HCT116 (cell line): ENCODE measurements around the gene CUEDC1. TPM values are rescaled to one million over a fixed set of nuclear protein-coding genes. Genes with fewer than 3 reads are reported as not detected.

ENCODE experiments used
- ATAC-seq: fragments of 200-7000 bp; cut with Tn5 transposase; 2 replicates; pipeline ENCODE4 v1.9.1; 2020; ENCODE audit warnings: mild to moderate bottlenecking, moderate library complexity
- BruUV-seq: library from RNA; stranded (reverse); fragments of 400-500 nt; replicated peaks from 2 replicates; lab custom pipeline; 2021; lab: Mats Ljungman, UMichigan
- CTCF ChIA-PET: fragments of 300-600 bp; sonication (Branson Sonifier 250); formaldehyde crosslinking; loops from one replicate; lab custom pipeline; 2021; ENCODE audit warnings: antibody characterized with exemption; lab: Charles Lee
- POLR2A ChIA-PET: fragments of 300-600, 350-600 bp; sonication (Branson Sonifier 250); formaldehyde crosslinking; loops from one replicate; lab custom pipeline; 2021; ENCODE audit warnings: antibody characterized with exemption; lab: Charles Lee
- RAD21 ChIA-PET, 2 experiments: fragments of 300-600 bp; sonication (Branson Sonifier 250); formaldehyde crosslinking; loops; one replicate each; lab custom pipeline; 2023; ENCODE audit warnings: low total read pairs in 2 of 2; ENCODE audit not compliant: uncharacterized antibody in 2 of 2, unreplicated experiment in 2 of 2, low non-redundant PET in 1 of 2; lab: Charles Lee
- DNase-seq: peaks from one replicate; pipeline ENCODE4 v3.0.0-alpha.2; 2010; ENCODE audit warnings: low read depth, low spot score
- H2AFZ ChIP-seq: fragments of 200-600 bp; shearing (Covaris generic), sonication (generic); 2 replicates; pipeline ENCODE4 v1.6.1; 2017; ENCODE audit warnings: low read depth, mixed run types, mixed read lengths, antibody characterized with exemption, low read length; ENCODE audit not compliant: poor library complexity, severe bottlenecking
- H3K27ac ChIP-seq: 2 replicates; pipeline ENCODE4 v1.5.1; 2012; ENCODE audit warnings: low read depth, low read length
- H3K27me3 ChIP-seq: fragments of 200-600 bp; sonication (generic); 2 replicates; pipeline ENCODE4 v1.6.1; 2016; ENCODE audit warnings: mixed run types, low read length, mixed read lengths; ENCODE audit not compliant: insufficient read depth
- H3K36me3 ChIP-seq, 2 experiments: fragments of 200-500 bp in 1 of 2; fragments of 200-600 bp in 1 of 2; sonication (Bioruptor generic) in 1 of 2; sonication (generic) in 1 of 2; 2 replicates each; pipeline versions ENCODE4 v1.5.1 to v1.6.1; 2014 to 2016; ENCODE audit warnings: low read length in 2 of 2, inconsistent platforms in 1 of 2, mixed read lengths in 1 of 2, mixed run types in 1 of 2; ENCODE audit not compliant: insufficient read depth in 2 of 2, control insufficient read depth in 1 of 2
- H3K4me1 ChIP-seq, 2 experiments: fragments of 200-600 bp in 1 of 2; sonication (generic) in 1 of 2; 2 replicates each; pipeline versions ENCODE4 v1.5.1 to v1.6.1; 2012 to 2017; ENCODE audit warnings: low read length in 2 of 2, inconsistent platforms in 1 of 2, mild to moderate bottlenecking in 1 of 2, mixed read lengths in 1 of 2, mixed run types in 1 of 2, moderate library complexity in 1 of 2; ENCODE audit not compliant: insufficient read depth in 2 of 2, control insufficient read depth in 1 of 2
- H3K4me2 ChIP-seq: fragments of 200-600 bp; sonication (generic); 2 replicates; pipeline ENCODE4 v1.6.1; 2017; ENCODE audit warnings: mixed run types, low read length, mixed read lengths
- H3K4me3 ChIP-seq, 2 experiments: fragments of 200-600 bp in 1 of 2; sonication (generic) in 1 of 2; replicated peaks in 1 of 2; 2 replicates each; pipeline ENCODE4 v1.5.1; 2011 to 2016; ENCODE audit warnings: low read length in 2 of 2, control low read depth in 1 of 2, low read depth in 1 of 2, mild to moderate bottlenecking in 1 of 2, mixed read lengths in 1 of 2, mixed run types in 1 of 2
- H3K79me2 ChIP-seq: fragments of 200-600 bp; sonication (generic); 2 replicates; pipeline ENCODE4 v1.6.1; 2017; ENCODE audit warnings: mild to moderate bottlenecking, mixed run types, low read length, moderate library complexity, mixed read lengths; ENCODE audit not compliant: insufficient read depth
- H3K9ac ChIP-seq: fragments of 200-600 bp; sonication (generic); 2 replicates; pipeline ENCODE4 v1.6.1; 2016; ENCODE audit warnings: low read length, mixed read lengths
- H3K9me2 ChIP-seq: fragments of 200-600 bp; sonication (generic), shearing (Covaris generic); 2 replicates; pipeline ENCODE4 v1.6.1; 2017; ENCODE audit warnings: mixed run types, mild to moderate bottlenecking, moderate library complexity; ENCODE audit not compliant: insufficient read depth
- H3K9me3 ChIP-seq, 2 experiments: fragments of 200-500 bp in 1 of 2; fragments of 200-600 bp in 1 of 2; sonication (Bioruptor generic) in 1 of 2; sonication (generic) in 1 of 2; 2 replicates each; pipeline ENCODE4 v1.6.1; 2014 to 2017; ENCODE audit warnings: low read length in 2 of 2, mixed read lengths in 2 of 2, inconsistent platforms in 1 of 2, low read depth in 1 of 2, mild to moderate bottlenecking in 1 of 2, mixed run types in 1 of 2, moderate library complexity in 1 of 2; ENCODE audit not compliant: control insufficient read depth in 1 of 2, insufficient read depth in 1 of 2
- H4K20me1 ChIP-seq: fragments of 200-600 bp; sonication (generic), shearing (Covaris generic); 2 replicates; pipeline ENCODE4 v1.6.1; 2017; ENCODE audit warnings: mixed run types, mild to moderate bottlenecking, moderate library complexity; ENCODE audit not compliant: insufficient read depth
- EGR1 ChIP-seq: IDR thresholded peaks from 2 replicates; pipeline ENCODE4 v1.6.1; 2012; ENCODE audit warnings: low read depth
- JUND ChIP-seq: IDR thresholded peaks from 2 replicates; pipeline ENCODE4 v1.6.1; 2012
- POLR2A ChIP-seq: IDR thresholded peaks from 2 replicates; pipeline ENCODE4 v1.7.0; 2011; ENCODE audit warnings: borderline replicate concordance; ENCODE audit not compliant: insufficient read depth, insufficient read length; ENCODE audit errors: extremely low read depth
- POLR2AphosphoS5 ChIP-seq: IDR thresholded peaks from 2 replicates; pipeline ENCODE4 v1.6.1; 2011; ENCODE audit warnings: mild to moderate bottlenecking, low read depth, low read length, moderate library complexity
- SIN3A ChIP-seq: IDR thresholded peaks from 2 replicates; pipeline ENCODE4 v1.6.1; 2012; ENCODE audit warnings: low read depth
- TCF7L2 ChIP-seq: IDR thresholded peaks from 2 replicates; pipeline ENCODE4 v1.7.0; 2011; ENCODE audit warnings: borderline replicate concordance, inconsistent platforms; ENCODE audit not compliant: insufficient read depth, insufficient read length; ENCODE audit errors: extremely low read depth
- YY1 ChIP-seq: IDR thresholded peaks from 2 replicates; pipeline ENCODE4 v1.6.1; 2011; ENCODE audit warnings: low read length, low read depth, moderate library complexity, mild to moderate bottlenecking; ENCODE audit not compliant: insufficient replicate concordance; ENCODE audit errors: extremely low read depth
- intact Hi-C: fragments of 100-400 bp; cut with micrococcal nuclease; formaldehyde crosslinking; loops from 2 replicates; pipeline ENCODE4 v1.10.0; 2022
- total RNA-seq: library from RNA; stranded (reverse); gene quantifications from one replicate; pipeline ENCODE4 v1.2.1, GENCODE V29; 2021; ENCODE audit not compliant: unreplicated experiment

Gene CUEDC1
- total RNA-seq, 1 experiment from 2014 or later, result 60.2 TPM

- ChIA-PET CTCF (no interaction called here), RAD21 (no interaction called here), POLR2A (no interaction called here)
- Histone ChIP-seq H3K9me2 (no peaks in the 10 kb centered on the region), H3K9me3 (no peaks in the 10 kb centered on the region), H3K4me2 (no peak overlapping the region), H2AFZ (no peak overlapping the region), H3K9ac (no peak overlapping the region), H3K27me3 (no peaks in the 10 kb centered on the region), H3K4me3 (no peak overlapping the region), H4K20me1 (no peaks in the 10 kb centered on the region), H3K4me1 (peaks cover 71 to 98% of the 10 kb centered on the region in 2 experiments), H3K79me2 (peaks cover 4% of the 10 kb centered on the region; the same call in 1 of the 2 replicates), H3K36me3 (peaks cover 2 to 38% of the 10 kb centered on the region in 2 experiments; a peak in 2 of 4 replicates), H3K27ac (no peak overlapping the region)
- TF ChIP-seq SIN3A (no peak), POLR2AphosphoS5 (no peak), POLR2A (no peak)
- BruUV-seq, result no TSS peak
- no peak for ATAC-seq
- intact Hi-C loops, result no loop called here
- no peak for DNase-seq
Measured at GRCh38 chr17:57872536-57872935, 82.7 kb downstream of the CUEDC1 start.

- BruUV-seq, result no TSS peak
- H3K9me2 ChIP-seq, result no peaks in the 10 kb centered on the region
- peaks cover 2 to 35% of the 10 kb centered on the region in 2 experiments; a peak in 2 of 4 replicates for H3K36me3 ChIP-seq
- ATAC-seq, result no peak
- no peak overlapping the region for H2AFZ ChIP-seq
- H3K27me3 ChIP-seq, result no peaks in the 10 kb centered on the region
- H3K9me3 ChIP-seq, result no peaks in the 10 kb centered on the region
- H3K4me3 ChIP-seq, result no peak overlapping the region
- ChIA-PET POLR2A (no interaction called here), CTCF (no interaction called here), RAD21 (no interaction called here)
- H3K79me2 ChIP-seq, result peaks cover 4% of the 10 kb centered on the region; the same call in 1 of the 2 replicates
- no peaks in the 10 kb centered on the region for H4K20me1 ChIP-seq
- H3K9ac ChIP-seq, result no peak overlapping the region
- H3K27ac ChIP-seq, result no peak overlapping the region
- intact Hi-C loops, result no loop called here
- H3K4me2 ChIP-seq, result no peak overlapping the region
- H3K4me1 ChIP-seq, result peaks cover 72 to 98% of the 10 kb centered on the region in 2 experiments
- TF ChIP-seq POLR2A (no peak), JUND (no peak), POLR2AphosphoS5 (no peak), YY1 (no peak), TCF7L2 (no peak), EGR1 (no peak)
- TF ChIP-seq, all 23 proteins: peak for 0
- DNase-seq, result no peak
Measured at GRCh38 chr17:57871863-57872262, 83.3 kb downstream of the CUEDC1 start.
